MCF 10A (cell line): ENCODE measurements around the gene ORAI1. TPM values are rescaled to one million over a fixed set of nuclear protein-coding genes. Genes with fewer than 3 reads are reported as not detected.
"Not testable (repeated sequence)": the region's sequence is repeated elsewhere in the genome, so short reads cannot be mapped to it uniquely, and the experiment has no call there.

Experiments used
- BruUV-seq: library from RNA; stranded (reverse); fragments of 400-500 nt; replicated peaks from 2 replicates; lab custom pipeline; 2021; lab: Mats Ljungman, UMichigan
- CTCF ChIA-PET: fragments of 300-600 bp; sonication (Branson Sonifier 250); formaldehyde crosslinking; extraction: SDS; loops from one replicate; lab custom pipeline; 2021; ENCODE audit warnings: antibody characterized with exemption, inconsistent platforms; lab: Yijun Ruan, JAX
- POLR2A ChIA-PET: fragments of 300-600, 350-650 bp; sonication (Branson Sonifier 250); formaldehyde crosslinking; extraction: SDS; loops from one replicate; lab custom pipeline; 2020; ENCODE audit warnings: antibody characterized with exemption, inconsistent platforms; lab: Yijun Ruan, JAX
- DNase-seq: peaks from one replicate; pipeline ENCODE4 v3.0.0-alpha.2; 2018; ENCODE audit not compliant: unreplicated experiment
- H3K27ac Mint-ChIP-seq: one replicate; pipeline ENCODE4 v1.8.0; 2022; ENCODE audit warnings: mild to moderate bottlenecking, low read depth, mixed read lengths; ENCODE audit not compliant: unreplicated experiment
- H3K27me3 Mint-ChIP-seq: one replicate; pipeline ENCODE4 v1.8.0; 2022; ENCODE audit warnings: mixed read lengths; ENCODE audit not compliant: insufficient read depth, unreplicated experiment
- H3K36me3 Mint-ChIP-seq: one replicate; pipeline ENCODE4 v1.8.0; 2022; ENCODE audit warnings: mild to moderate bottlenecking, moderate library complexity, mixed read lengths; ENCODE audit not compliant: insufficient read depth, unreplicated experiment
- H3K4me1 Mint-ChIP-seq: one replicate; pipeline ENCODE4 v1.8.0; 2022; ENCODE audit warnings: mixed read lengths; ENCODE audit not compliant: insufficient read depth, unreplicated experiment
- H3K4me3 Mint-ChIP-seq: one replicate; pipeline ENCODE4 v1.8.0; 2022; ENCODE audit warnings: mild to moderate bottlenecking, moderate library complexity, mixed read lengths; ENCODE audit not compliant: unreplicated experiment
- H3K9me3 Mint-ChIP-seq: one replicate; pipeline ENCODE4 v1.8.0; 2022; ENCODE audit warnings: mixed read lengths; ENCODE audit not compliant: unreplicated experiment
- CTCF ChIP-seq: fragments of 200-600 bp; IDR thresholded peaks from one replicate; pipeline ENCODE4 v1.8.0; 2022; ENCODE audit warnings: antibody characterized with exemption, mild to moderate bottlenecking; ENCODE audit not compliant: unreplicated experiment
- intact Hi-C: fragments of 100-400 bp; cut with micrococcal nuclease; formaldehyde crosslinking; loops from 2 replicates; pipeline ENCODE4 v1.14.1; 2022
- total RNA-seq: library from RNA; stranded (reverse); gene quantifications from 2 replicates; pipeline ENCODE4 v1.2.3, GENCODE V29; 2022

The ORAI1 gene
- total RNA-seq, 1 experiment from 2014 or later, result 16.3 TPM

GRCh38 chr12:121628536-121628935 is 2.2 kb downstream of the ORAI1 start:
- H3K36me3 Mint-ChIP-seq, result no peaks in the 10 kb centered on the region
- no peak overlapping the region for H3K4me3 Mint-ChIP-seq
- no TSS peak for BruUV-seq
- intact Hi-C loops, result no loop called here
- no peaks in the 10 kb centered on the region for H3K9me3 Mint-ChIP-seq
- peaks cover 4% of the 10 kb centered on the region for H3K4me1 Mint-ChIP-seq
- H3K27me3 Mint-ChIP-seq, result no peaks in the 10 kb centered on the region
- ChIA-PET POLR2A (no interaction called here), CTCF (interaction anchor here (1.0 to 1.5 kb wide), 2 partner anchors 59 to 128 kb away, joined by 3 to 6 read pairs; no protein-coding TSS in a partner anchor)
- no peak for TF ChIP-seq CTCF
- DNase-seq, result no peak
- H3K27ac Mint-ChIP-seq, result no peak overlapping the region

GRCh38 chr12:121630791-121631355 is 4.5 kb downstream of the ORAI1 start:
- Mint-ChIP-seq H3K4me3 (no peak overlapping the region), H3K36me3 (no peaks in the 10 kb centered on the region), H3K27me3 (no peaks in the 10 kb centered on the region), H3K9me3 (no peaks in the 10 kb centered on the region), H3K4me1 (peaks cover 4% of the 10 kb centered on the region), H3K27ac (no peak overlapping the region)
- no peak for DNase-seq
- POLR2A ChIA-PET, result no interaction called here
- TF ChIP-seq CTCF, result no peak
- intact Hi-C loops, result no loop called here
- BruUV-seq, result no TSS peak
- CTCF ChIA-PET, result interaction anchor here (0.7 to 0.8 kb wide), 2 partner anchors 46 to 56 kb away, joined by 3 to 4 read pairs; no protein-coding TSS in a partner anchor

GRCh38 chr12:121632069-121632970 is 6.0 kb downstream of the ORAI1 start:
- TF ChIP-seq CTCF, result no peak
- Mint-ChIP-seq H3K27ac (peak overlapping the region; percentile 54), H3K4me1 (peaks cover 4% of the 10 kb centered on the region), H3K9me3 (no peaks in the 10 kb centered on the region), H3K27me3 (no peaks in the 10 kb centered on the region), H3K36me3 (no peaks in the 10 kb centered on the region), H3K4me3 (no peak overlapping the region)
- intact Hi-C loops, result no loop called here
- DNase-seq, result no peak
- POLR2A ChIA-PET, result interaction anchor here (0.7 kb wide), 2 partner anchors 81 to 170 kb away, joined by 3 read pairs; no protein-coding TSS in a partner anchor
- BruUV-seq, result no TSS peak
- CTCF ChIA-PET, result interaction anchor here (0.5 to 0.8 kb wide), 4 partner anchors 12 to 1949 kb away, joined by 3 read pairs; no protein-coding TSS in a partner anchor

GRCh38 chr12:121633833-121634196 is 7.5 kb downstream of the ORAI1 start:
- H3K36me3 Mint-ChIP-seq, DNase-seq, CTCF ChIA-PET, H3K4me3 Mint-ChIP-seq, H3K27ac Mint-ChIP-seq, H3K9me3 Mint-ChIP-seq, BruUV-seq, H3K27me3 Mint-ChIP-seq, POLR2A ChIA-PET, intact Hi-C loops, H3K4me1 Mint-ChIP-seq: not testable (repeated sequence)
